OCI-LY7 (cell line): ENCODE measurements around the gene STIM1.

ENCODE experiments used
- CTCF ChIP-seq: fragments of 200-600 bp; sonication (generic); conservative IDR thresholded peaks from 2 replicates; pipeline ENCODE4 v1.5.1; 2014; ENCODE audit warnings: mild to moderate bottlenecking, antibody characterized with exemption, low read length, moderate library complexity, mixed read lengths
- EZH2phosphoT487 ChIP-seq: fragments of 200-600 bp; sonication (generic); IDR thresholded peaks from 2 replicates; pipeline ENCODE4 v1.6.1; 2018; ENCODE audit warnings: low read depth, borderline replicate concordance, mild to moderate bottlenecking, mixed run types, antibody characterized with exemption, low read length, moderate library complexity, mixed read lengths

- TF ChIP-seq CTCF = no peak
- no peak for TF ChIP-seq EZH2phosphoT487
Measured at GRCh38 chr11:3827434-3828186, 27.9 kb upstream of the STIM1 start.
